Measurements from ENCODE around the gene ERC2.
A peak's percentile ranks its signal among the peaks of the same experiment; 100 is the strongest.
"Not testable (repeated sequence)": the region's sequence is repeated elsewhere in the genome, so short reads cannot be mapped to it uniquely, and the experiment has no call there.

The ERC2 gene

GRCh38 chr3:56468184-56469106 lies at the start of gene ERC2:
ERC2 (minus strand) TSS chr3:56468467.
- Histone ChIP-seq H3K9ac (ENCODE audit: low read depth, low read length) (peak within 1 kb of the TSS; percentile 33; the same call in 1 of the 2 replicates), H3K9me3 (ENCODE audit: control insufficient read depth, insufficient read depth, low read length) (no peaks in the 10 kb centered on the region), H3K4me3 (ENCODE audit: low read depth, low read length) (peak within 1 kb of the TSS; percentile 85), H3K27me3 (ENCODE audit: control insufficient read depth, insufficient read depth, low read length) (no peaks in the 10 kb centered on the region), H3K36me3 (ENCODE audit: control insufficient read depth, insufficient read depth, low read length) (no peaks in the 10 kb centered on the region), H3K27ac (ENCODE audit: low read depth, low read length) (peak within 1 kb of the TSS; percentile 45), H3K4me1 (ENCODE audit: control insufficient read depth, insufficient read depth, low read length) (no peaks in the 10 kb centered on the region)

DNA sequence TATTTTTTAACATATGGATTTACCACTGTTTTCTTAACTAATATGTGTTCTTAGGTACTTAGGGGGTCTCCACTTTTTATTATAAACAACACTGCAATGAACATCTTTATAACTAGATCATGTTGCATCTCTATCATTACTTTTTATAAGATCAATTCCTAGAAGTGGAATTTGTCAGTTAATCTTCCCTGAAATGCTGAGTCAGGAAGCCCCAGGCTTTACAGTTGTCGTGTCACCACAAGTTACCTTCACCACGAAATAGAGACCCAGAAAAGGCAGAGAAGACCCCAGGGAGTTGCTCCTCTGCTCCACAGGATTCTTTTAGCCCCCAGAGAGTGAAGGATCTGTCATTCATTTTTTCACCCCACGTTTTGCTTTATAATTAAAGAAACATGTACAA lies 34.5 kb upstream of the ERC2 start:
- no peaks in the 10 kb centered on the region for H3K4me1 ChIP-seq (ENCODE audit: control insufficient read depth, insufficient read depth, low read length)
- no peaks in the 10 kb centered on the region for H3K27me3 ChIP-seq (ENCODE audit: control insufficient read depth, insufficient read depth, low read length)
- no peak overlapping the region for H3K9ac ChIP-seq (ENCODE audit: low read depth, low read length)
- H3K4me3 ChIP-seq (ENCODE audit: low read depth, low read length), result no peak overlapping the region
- H3K9me3 ChIP-seq (ENCODE audit: control insufficient read depth, insufficient read depth, low read length), result no peaks in the 10 kb centered on the region
- no peaks in the 10 kb centered on the region for H3K36me3 ChIP-seq (ENCODE audit: control insufficient read depth, insufficient read depth, low read length)
- no peak overlapping the region for H3K27ac ChIP-seq (ENCODE audit: low read depth, low read length)

DNA sequence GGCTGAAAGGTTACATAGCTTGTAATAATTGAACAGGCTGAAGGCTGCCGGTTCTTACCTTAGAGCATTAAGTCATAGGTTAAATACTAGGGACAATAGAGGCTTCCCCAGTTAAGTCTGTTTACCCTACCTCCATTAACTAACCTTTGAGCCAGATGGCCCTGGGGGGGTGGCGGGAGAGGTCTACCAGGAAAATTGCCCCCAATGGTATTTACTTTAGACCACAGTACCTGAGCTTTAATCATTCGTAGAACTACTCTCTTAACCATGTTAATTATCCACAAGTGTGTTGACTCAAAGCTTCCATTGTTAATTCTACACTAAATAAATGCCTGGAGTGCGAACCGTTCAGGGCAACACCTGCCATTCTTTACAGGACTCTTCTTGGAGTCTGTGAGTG lies 28.1 kb upstream of the ERC2 start:
- H3K27ac ChIP-seq (ENCODE audit: low read depth, low read length); H3K4me3 ChIP-seq (ENCODE audit: low read depth, low read length); H3K4me1 ChIP-seq (ENCODE audit: control insufficient read depth, insufficient read depth, low read length); H3K9me3 ChIP-seq (ENCODE audit: control insufficient read depth, insufficient read depth, low read length); H3K36me3 ChIP-seq (ENCODE audit: control insufficient read depth, insufficient read depth, low read length); H3K9ac ChIP-seq (ENCODE audit: low read depth, low read length); H3K27me3 ChIP-seq (ENCODE audit: control insufficient read depth, insufficient read depth, low read length): not testable (repeated sequence)

DNA sequence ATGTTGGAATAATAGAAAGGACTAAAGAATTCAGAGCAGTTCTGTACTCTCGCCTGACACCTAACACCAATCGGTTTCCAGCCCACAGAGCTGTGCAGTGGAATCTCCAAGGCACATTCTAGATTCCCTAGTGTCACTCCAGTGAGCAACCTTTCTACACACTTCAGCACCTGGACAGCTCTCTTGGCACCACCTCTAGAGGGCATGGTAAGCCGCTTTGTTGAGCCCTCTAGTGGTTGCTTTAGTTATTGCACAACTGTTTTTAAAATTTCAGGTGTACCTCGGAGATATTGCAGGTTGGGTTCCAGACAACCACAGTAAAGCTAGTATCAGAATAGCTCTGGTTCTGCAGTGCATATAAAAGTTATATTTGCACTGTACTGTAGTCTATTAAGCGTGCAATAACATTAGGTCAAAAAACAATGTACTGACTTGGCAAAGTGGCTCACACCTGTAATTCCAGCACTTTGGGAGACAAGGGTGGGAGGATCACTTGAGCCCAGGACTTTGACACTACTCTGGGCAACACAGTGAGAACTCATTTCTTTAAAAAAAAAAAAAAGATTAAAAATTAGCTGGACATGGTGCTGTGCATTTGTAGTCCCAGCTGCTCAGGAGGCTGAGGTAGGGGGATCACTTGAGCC lies 26.5 kb upstream of the ERC2 start:
- Histone ChIP-seq H3K4me3 (ENCODE audit: low read depth, low read length) (no peak overlapping the region), H3K36me3 (ENCODE audit: control insufficient read depth, insufficient read depth, low read length) (no peaks in the 10 kb centered on the region), H3K27ac (ENCODE audit: low read depth, low read length) (no peak overlapping the region), H3K4me1 (ENCODE audit: control insufficient read depth, insufficient read depth, low read length) (no peaks in the 10 kb centered on the region), H3K27me3 (ENCODE audit: control insufficient read depth, insufficient read depth, low read length) (no peaks in the 10 kb centered on the region), H3K9me3 (ENCODE audit: control insufficient read depth, insufficient read depth, low read length) (no peaks in the 10 kb centered on the region), H3K9ac (ENCODE audit: low read depth, low read length) (no peak overlapping the region)

GRCh38 chr3:56491566-56491965 lies 23.3 kb upstream of the ERC2 start:
- Histone ChIP-seq H3K27me3 (ENCODE audit: control insufficient read depth, insufficient read depth, low read length) (no peaks in the 10 kb centered on the region), H3K9ac (ENCODE audit: low read depth, low read length) (no peak overlapping the region), H3K9me3 (ENCODE audit: control insufficient read depth, insufficient read depth, low read length) (no peaks in the 10 kb centered on the region), H3K36me3 (ENCODE audit: control insufficient read depth, insufficient read depth, low read length) (no peaks in the 10 kb centered on the region), H3K27ac (ENCODE audit: low read depth, low read length) (no peak overlapping the region), H3K4me1 (ENCODE audit: control insufficient read depth, insufficient read depth, low read length) (no peaks in the 10 kb centered on the region), H3K4me3 (ENCODE audit: low read depth, low read length) (no peak overlapping the region)

DNA sequence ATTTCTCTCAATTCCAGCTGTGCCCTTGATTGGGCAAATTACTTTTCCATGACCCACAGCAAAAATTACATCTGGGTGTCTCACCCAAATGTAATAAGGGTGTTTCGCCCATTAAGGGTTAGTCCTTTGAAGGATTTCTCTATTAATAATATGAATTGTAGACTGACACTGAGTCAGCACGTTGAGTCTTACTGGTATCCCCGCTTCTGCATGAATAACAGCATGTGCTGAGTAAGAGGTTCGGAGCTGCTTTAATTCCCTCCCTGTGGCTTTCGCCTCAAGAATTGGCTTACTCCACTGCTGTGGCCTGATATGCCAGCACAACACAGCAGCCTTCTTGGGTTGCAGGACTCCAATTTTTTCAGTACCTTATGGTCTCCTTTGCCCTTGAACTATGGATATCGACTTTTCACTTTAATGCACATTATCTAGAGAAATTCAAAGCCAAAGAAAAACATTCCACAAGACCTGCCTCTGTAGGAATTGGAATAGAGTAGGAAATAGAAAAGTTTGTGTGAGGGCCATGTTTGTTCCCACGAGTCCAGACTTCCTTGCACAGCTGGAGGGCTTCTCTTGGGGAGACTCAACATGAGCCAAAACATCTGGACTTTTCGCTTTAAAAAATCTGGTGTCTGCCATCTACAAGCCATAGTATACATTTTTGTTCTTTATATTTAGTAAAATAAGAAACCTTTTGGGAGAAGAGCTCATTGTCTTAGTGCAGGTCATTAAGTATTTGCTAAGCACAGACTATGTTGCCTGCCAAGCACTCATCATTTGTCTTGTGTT lies 20.7 kb upstream of the ERC2 start:
- Histone ChIP-seq H3K4me3 (ENCODE audit: low read depth, low read length) (no peak overlapping the region), H3K4me1 (ENCODE audit: control insufficient read depth, insufficient read depth, low read length) (no peaks in the 10 kb centered on the region), H3K9ac (ENCODE audit: low read depth, low read length) (no peak overlapping the region), H3K27me3 (ENCODE audit: control insufficient read depth, insufficient read depth, low read length) (no peaks in the 10 kb centered on the region), H3K9me3 (ENCODE audit: control insufficient read depth, insufficient read depth, low read length) (no peaks in the 10 kb centered on the region), H3K36me3 (ENCODE audit: control insufficient read depth, insufficient read depth, low read length) (no peaks in the 10 kb centered on the region), H3K27ac (ENCODE audit: low read depth, low read length) (no peak overlapping the region)

DNA sequence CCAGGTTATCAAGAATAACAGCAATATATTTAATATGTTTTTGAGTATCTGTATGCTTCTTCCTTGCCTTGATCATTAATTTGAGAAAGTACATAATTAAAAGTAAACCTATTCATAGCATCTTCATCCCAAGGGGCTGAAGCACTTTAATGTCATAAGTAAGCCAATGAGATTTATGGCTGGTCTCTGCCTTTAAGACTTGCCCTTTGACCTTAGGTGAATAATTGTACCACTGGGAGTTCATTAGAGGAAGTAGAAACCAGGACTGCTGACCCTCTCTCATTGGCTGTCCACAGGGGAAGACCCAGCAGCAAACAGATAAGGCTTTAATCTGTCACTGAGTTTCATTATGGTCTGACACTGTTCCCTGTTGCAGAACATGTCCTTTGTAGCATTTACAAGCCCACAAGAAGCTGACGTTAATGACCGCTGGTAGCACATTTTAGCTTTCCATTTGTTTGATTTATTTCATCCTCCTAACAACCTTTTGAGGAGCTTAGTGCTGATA lies 16.3 kb upstream of the ERC2 start:
- Histone ChIP-seq H3K27ac (ENCODE audit: low read depth, low read length) (no peak overlapping the region), H3K4me1 (ENCODE audit: control insufficient read depth, insufficient read depth, low read length) (no peaks in the 10 kb centered on the region), H3K9me3 (ENCODE audit: control insufficient read depth, insufficient read depth, low read length) (no peaks in the 10 kb centered on the region), H3K36me3 (ENCODE audit: control insufficient read depth, insufficient read depth, low read length) (no peaks in the 10 kb centered on the region), H3K27me3 (ENCODE audit: control insufficient read depth, insufficient read depth, low read length) (no peaks in the 10 kb centered on the region), H3K4me3 (ENCODE audit: low read depth, low read length) (no peak overlapping the region), H3K9ac (ENCODE audit: low read depth, low read length) (no peak overlapping the region)

GRCh38 chr3:56484122-56484521 lies 15.9 kb upstream of the ERC2 start:
- Histone ChIP-seq H3K4me1 (ENCODE audit: control insufficient read depth, insufficient read depth, low read length) (no peaks in the 10 kb centered on the region), H3K9me3 (ENCODE audit: control insufficient read depth, insufficient read depth, low read length) (no peaks in the 10 kb centered on the region), H3K36me3 (ENCODE audit: control insufficient read depth, insufficient read depth, low read length) (no peaks in the 10 kb centered on the region), H3K9ac (ENCODE audit: low read depth, low read length) (no peak overlapping the region), H3K4me3 (ENCODE audit: low read depth, low read length) (no peak overlapping the region), H3K27me3 (ENCODE audit: control insufficient read depth, insufficient read depth, low read length) (no peaks in the 10 kb centered on the region), H3K27ac (ENCODE audit: low read depth, low read length) (no peak overlapping the region)

- Histone ChIP-seq H3K4me1 (ENCODE audit: control insufficient read depth, insufficient read depth, low read length) (peaks cover 8% of the 10 kb centered on the region; the same call in 1 of the 2 replicates), H3K27me3 (ENCODE audit: control insufficient read depth, insufficient read depth, low read length) (no peaks in the 10 kb centered on the region), H3K9ac (ENCODE audit: low read depth, low read length) (no peak overlapping the region), H3K27ac (ENCODE audit: low read depth, low read length) (no peak overlapping the region), H3K4me3 (ENCODE audit: low read depth, low read length) (no peak overlapping the region), H3K9me3 (ENCODE audit: control insufficient read depth, insufficient read depth, low read length) (no peaks in the 10 kb centered on the region), H3K36me3 (ENCODE audit: control insufficient read depth, insufficient read depth, low read length) (no peaks in the 10 kb centered on the region)
Observed at GRCh38 chr3:56477646-56478045, 9.4 kb upstream of the ERC2 start.

GRCh38 chr3:56476771-56477170 lies 8.5 kb upstream of the ERC2 start:
- no peak overlapping the region for H3K4me3 ChIP-seq (ENCODE audit: low read depth, low read length)
- no peaks in the 10 kb centered on the region for H3K36me3 ChIP-seq (ENCODE audit: control insufficient read depth, insufficient read depth, low read length)
- no peak overlapping the region for H3K27ac ChIP-seq (ENCODE audit: low read depth, low read length)
- no peaks in the 10 kb centered on the region for H3K9me3 ChIP-seq (ENCODE audit: control insufficient read depth, insufficient read depth, low read length)
- no peak overlapping the region for H3K9ac ChIP-seq (ENCODE audit: low read depth, low read length)
- H3K27me3 ChIP-seq (ENCODE audit: control insufficient read depth, insufficient read depth, low read length), result no peaks in the 10 kb centered on the region
- peaks cover 8% of the 10 kb centered on the region; the same call in 1 of the 2 replicates for H3K4me1 ChIP-seq (ENCODE audit: control insufficient read depth, insufficient read depth, low read length)

All from HUES48 (cell line).